ENCODE data around the gene KCNH1.

Gene KCNH1

DNA sequence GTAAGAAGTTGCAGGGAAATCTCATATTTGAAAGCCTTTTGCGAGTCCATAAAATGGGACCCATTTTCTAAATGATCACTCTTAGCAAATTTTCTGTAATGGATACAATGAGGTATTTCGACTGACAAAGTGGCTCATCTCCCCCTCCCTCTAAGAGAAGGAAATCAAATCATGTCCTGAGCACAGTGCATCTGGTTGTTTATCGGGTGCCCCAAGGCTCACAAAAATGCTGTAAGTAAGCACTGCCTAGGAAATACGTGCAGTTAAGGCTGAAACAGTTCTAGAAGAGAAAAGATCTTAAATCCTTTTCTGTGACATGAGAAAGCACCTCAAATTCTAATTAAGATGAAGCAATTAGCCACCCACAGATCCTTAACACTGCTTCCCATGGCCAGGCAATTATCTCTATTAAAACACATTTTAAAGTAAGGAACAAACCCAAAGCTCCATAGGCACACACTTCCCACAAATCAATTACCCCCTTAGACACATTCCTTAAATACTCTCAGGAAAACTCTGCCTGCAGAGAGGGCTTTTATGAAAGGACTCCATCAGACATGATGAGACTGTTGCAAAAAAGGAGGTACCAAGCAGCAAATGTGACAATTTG lies 216.3 kb downstream of the KCNH1 start:
- no peak for DNase-seq

DNA sequence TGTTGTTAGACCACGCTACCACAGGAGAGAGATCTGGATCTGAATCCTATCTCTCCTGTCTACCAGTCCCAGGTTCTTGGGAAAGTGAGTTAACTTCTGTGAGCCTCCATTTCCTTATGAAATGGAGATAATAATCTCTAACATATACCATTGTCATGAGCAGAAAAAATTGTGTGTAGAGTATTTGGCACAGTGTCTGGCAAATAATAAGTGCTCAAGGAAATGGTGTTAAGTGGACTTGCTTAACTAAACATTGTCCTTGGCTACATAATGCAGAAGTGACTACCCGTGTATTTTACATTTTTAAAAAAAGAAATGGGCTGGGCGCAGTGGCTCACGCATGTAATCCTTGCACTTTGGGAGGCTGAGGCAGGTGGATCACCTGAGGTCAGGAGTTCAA lies 217.4 kb downstream of the KCNH1 start:
- no peak for DNase-seq

DNA sequence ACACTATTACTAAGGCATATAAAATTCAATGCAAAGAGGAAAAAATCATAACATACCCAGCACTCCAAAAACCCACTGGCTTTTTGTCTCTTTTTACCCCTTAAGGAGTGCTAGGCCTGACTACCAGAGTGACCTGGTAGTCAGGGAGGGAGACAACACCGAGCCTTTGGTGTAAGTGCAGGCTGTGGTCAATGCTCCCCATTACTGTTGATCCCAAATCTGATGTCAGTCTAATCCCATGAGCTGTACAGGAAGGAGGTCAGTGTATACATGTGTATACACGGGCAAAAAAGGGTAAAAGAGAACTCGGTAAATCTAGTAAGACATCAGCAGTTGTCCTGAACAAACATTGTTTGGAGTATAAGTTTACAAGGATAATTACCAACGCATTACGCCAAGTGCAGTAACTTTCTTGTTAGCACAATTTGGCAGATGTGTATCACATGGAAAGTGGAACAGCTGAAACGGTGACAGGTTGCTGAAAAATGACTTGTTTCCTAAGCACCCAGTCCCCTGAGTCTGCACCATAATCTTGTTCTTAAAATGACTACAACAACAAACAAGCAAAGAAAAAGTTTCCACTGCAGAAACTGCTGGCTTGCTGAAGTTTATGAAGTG lies 217.9 kb downstream of the KCNH1 start:
- DNase-seq, result no peak

DNA sequence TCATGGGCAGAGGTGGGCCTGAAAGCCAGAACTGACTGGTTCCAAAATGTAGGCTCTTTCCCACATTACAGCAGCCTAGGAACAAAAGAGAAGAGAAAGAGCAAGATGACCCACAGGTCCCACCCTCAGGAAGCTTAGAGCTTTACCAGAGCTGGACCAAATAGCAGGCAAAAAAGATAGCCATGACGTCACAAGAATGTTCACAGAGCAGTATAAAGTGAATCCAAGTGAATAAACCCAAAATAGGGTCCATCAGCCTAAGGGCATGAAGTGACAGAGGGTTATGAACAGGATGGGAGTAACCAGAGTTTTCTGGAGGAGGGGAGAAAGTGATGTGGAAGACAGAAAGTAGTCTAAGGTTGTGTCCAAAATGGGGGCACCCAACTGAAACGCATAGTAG lies 221.2 kb downstream of the KCNH1 start:
- no peak for DNase-seq

DNA sequence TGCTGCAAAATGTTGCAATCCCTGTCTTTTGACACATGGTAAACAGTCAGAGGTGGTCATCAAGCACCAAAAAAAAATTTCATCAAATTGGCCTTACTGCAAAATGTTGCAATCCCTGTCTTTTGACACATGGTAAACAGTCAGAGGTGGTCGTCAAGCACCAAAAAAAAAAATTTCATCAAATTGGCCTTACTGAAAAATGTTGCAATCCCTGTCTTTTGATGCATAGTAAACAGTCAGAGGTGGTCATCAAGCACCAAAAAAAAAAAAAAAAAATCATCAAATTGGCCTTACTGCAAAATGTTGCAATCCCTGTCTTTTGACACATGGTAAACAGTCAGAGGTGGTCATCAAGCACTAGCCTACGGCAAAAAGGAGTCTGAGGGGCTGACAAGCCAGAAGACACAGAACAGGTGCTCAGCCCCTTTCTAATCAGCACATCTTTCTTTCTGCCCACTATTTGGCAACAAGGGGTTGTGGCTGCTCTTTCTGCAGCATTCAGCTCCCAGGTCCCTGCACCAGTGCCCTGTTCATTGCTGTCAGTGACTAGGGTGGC lies 223.8 kb downstream of the KCNH1 start:
- DNase-seq, result no peak

DNA sequence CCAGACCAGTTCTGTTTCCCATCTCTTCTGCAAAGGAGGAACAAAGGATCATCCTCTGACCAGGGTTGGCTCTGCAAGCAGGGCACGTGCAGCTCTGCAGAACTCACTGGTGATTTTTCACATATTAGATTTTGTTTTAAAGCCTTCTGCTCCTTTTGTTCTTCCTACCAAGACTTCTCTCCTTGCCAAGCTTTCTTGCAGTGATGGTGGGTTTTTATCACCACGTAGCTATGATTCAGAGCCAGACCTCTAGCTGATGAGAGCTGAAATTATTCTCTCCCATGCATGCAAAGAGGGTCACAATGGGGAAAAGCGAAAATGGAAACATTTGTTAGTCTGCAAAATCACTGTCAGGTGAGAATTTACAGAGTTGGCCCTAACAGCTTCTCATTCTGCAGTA lies 225.2 kb downstream of the KCNH1 start:
- no peak for DNase-seq

DNA sequence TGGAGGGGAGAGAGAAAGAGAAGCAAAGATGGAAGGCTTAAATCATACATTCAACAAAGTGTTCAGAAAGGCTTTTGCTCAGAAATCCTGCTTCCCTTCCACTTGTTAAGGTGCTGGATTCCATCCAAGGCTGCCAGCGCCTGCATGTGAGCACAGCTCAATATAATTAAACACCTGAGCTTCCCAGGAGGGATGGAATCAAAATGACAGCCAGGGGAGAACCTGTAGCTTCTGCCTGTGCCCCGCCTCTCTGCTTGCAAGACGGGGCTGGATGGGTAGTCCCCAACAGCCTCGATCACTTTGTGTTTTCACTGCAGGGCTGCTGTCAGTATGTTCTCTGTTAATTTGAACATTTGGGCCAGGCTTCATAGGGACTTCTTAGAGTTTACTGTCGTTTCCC lies 225.7 kb downstream of the KCNH1 start:
- DNase-seq, result no peak

DNA sequence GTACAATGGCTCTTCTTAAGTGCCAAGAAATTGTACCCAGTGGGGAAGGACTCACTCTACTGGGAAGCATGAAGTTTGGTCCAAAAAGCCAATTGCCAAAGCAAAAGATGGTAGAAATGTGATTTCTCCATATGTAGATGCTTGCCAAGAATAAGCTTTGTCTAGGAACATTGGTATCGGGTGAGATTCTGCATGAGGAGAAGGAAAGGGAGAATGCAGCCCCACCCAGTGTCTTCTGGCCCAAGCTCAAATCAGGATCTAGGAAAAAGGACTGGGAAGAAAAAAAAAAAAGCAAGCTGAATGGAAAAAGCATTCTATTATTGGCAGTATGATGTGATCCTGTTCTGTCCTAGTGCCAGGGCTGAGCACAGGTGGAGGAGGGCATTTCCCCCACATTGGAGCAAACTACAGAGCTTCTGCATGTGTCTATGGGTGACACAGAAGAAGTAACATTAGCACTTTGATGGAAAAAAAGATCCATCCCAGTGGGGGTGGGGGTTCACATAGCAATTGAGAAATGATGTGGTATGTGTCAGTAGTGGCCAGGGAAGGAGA lies 226.6 kb downstream of the KCNH1 start:
- no peak for DNase-seq

DNA sequence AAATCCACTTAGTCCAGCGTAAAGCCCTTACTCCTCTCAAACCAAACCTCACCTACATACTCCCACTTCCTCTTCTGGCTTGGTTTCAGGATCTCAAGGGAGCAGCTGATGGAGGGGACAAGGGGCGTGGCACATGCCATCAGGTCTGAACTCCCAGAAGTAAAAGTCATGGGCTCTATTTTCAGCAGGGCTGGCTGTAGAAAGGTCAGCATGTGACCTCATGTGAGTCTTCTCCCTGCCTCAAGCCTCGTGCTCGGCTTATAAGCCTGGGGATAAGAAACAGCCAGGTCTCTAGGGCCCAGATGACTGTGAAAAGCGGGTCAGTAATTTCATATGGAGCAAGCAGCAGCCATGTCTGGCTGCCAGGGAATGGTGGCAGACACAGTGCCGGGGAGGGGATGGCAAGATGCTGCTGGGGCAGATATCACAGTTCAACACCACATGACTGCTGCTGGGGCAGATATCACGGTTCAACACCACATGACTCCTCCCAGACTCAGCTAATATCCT lies 227.9 kb downstream of the KCNH1 start:
- no peak for DNase-seq

DNA sequence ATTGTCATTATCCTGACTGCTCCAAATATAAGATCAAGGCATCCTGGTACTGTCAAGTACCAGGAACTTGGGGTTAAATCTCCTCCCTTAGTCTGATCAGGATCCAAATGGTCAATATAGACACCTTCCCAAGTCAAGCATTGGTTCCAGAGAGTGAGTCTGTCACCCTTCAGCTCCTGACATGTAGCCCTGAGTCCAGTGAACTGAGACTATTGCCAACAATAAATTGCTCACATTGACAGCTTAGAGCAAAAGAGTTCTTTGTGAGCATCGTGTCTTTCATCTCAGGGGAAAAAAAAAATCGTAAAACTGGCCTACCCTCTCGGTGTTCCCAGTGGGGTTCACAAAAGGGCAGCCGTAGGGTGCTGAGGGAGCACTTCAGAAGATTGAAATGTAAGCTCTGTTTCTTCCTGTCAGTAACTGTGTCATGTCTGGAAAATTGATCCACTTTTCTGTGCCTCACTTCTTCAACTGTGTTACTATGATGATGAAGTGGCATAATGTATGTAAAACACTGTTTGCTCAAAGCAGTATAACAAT lies 228.5 kb downstream of the KCNH1 start:
- no peak for DNase-seq

DNA sequence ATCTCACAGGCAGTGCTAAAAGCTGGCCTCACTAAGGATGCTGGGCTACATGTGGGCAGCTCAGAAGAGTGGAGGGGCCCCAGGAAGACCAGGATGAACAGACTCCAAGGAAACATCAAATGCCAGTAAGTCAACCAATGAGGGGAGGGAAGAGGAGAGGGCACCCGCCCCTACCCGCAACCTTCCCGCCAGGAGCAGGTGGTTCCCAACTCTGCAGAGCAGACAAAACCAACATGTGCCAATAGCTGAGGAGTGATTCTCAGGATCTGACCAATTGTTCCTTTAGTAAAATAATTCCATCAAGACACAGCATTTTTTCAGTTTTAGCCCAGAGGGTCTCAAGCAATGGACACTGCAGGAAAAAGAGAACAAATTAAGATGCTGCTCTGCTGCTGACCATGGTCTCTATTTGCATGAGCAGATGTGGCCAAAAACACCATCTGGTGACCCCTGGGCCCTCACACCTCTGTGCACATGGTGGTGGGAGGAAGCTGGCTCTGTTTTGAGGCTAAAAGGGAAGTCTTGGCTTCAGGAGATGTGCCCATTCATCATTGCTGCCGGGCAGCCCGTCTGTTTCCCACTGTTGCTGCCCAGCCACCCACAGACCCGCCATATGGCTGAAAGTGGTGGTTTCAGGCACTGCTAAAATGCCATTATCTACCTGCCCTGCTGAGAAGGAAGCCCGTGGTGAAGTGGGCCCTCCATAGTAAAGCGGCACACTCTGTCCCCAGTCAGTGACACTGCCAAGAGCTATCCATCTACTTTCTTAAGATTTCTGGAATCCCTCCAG lies 231.8 kb downstream of the KCNH1 start:
- no peak for DNase-seq

DNA sequence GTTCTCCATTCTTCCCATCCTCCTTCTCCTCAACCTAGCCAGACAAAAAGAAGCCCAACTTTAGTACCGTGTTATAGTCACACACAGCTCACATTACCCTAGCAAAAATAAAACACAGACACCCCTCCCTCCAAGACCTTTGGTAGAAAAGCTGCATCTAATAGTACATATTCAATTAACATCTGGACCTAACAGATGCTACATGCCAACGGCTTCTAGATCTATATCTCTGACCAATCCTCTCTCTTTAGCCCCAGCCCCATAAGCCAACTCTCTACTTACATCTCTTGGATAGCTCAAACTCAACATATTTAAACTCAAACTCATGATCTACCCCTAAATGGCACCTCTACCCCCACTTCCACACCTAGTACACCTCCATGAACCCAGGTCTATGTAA lies 233.1 kb downstream of the KCNH1 start:
- DNase-seq, result no peak

DNA sequence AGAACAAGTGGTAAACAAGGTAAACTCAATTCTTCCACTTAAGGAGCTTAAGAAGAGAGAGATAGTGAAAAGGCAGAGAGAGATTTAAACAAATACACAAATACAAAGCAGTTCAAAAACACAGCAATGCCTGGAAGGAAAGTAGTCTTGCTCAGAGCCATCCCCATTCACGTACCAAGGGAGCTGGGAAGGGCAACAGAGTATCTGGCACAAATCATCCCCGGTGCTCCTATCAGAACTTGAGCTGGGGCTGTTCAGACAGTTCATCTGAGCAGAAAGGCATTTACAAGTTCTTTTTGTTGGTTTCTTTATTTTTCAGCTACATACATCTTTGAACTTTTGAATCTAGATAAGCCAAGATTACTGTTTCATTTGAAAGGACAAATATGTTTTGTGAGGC lies 233.9 kb downstream of the KCNH1 start:
- no peak for DNase-seq

DNA sequence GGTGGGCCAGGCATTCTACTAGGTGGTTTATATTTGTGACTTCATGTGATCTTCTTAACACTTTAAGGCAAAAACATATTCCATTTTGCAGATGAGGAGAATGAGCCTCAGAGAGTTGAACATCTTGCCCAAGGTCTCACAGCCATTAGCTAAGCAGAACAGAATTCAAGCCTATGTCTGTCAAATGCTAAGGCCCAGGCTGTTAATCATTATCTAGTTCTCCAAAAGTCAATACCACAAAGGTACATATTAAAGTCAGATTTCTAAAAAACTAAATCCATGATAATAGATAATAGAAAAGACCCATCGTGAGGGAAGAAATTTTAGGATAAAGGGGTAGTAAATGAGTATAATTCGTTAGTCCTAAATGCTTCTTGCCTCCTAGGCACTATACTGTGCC lies 234.3 kb downstream of the KCNH1 start:
- no peak for DNase-seq

DNA sequence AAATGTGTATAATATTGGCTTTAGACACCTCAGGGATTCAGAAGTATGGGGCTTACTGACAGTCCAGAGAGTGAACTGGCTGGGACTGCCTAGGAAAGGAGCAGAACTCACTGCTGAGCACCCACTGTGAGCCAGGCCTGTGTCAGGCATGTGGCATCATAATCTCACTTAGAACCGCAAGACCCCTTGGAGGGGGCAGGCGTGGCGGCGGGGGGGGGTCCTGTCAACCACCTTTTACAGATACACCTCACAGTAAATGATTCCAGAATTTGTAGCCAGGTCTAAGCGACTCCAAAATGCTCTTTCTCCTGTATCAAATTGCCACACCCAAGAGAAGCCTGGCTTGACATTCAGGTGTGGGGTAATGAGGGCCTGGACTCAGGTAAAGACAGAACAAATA lies 235.5 kb downstream of the KCNH1 start:
- no peak for DNase-seq

DNA sequence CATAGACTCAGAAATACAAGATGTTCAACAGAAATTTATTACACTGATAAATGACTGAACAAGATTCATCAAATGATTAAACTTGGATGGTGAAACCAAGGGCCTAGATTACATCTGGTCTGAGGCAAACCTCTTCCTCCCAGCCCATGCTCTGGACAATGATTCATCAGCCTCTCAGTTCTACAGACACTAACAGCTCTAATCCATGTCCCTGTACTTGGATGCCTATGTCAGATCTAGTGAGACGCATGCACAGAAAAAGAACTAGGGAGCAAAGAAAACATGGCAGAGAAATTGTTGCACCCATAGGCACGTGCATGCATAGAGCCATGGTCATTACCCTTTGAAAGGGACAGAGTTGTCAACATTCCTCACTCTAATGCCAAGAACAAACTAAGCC lies 250.1 kb downstream of the KCNH1 start:
- no peak for DNase-seq

DNA sequence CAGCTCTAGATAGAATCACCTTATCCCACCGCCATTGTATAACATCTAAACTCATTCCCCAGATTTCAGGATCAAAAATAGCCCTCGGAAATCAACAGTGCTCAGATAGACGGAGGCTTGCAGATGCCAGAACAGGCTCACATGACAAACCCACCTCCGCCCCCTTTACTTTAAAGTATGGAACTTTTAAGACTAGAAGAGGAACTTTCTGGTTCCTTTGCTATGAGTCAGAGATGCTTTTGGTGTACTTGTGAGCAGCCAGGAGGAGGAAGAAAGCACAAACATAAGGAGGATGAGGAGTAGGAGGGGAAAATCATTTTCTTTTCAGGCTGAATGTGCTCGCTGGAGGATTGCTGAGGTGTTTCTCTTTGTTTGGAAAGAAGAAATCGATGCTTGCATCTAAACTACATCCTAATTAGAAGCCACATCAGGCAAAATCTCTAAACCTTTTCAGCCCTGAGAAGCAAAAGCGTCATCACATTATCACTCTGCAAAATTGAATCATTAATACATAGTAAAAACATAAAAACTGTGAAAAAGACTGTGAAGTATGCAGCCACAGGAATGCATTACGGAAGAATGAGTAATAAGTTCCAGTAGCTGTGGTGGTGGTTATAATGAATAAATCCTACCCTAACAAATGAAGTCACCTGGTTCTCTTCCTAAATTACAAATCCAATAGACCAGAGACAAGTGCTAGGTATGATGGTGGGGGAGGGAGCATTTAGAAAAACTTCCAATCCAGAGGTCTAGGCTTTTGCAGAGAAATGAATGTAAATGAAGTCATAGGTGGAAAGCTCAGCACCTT lies 251.3 kb downstream of the KCNH1 start:
- DNase-seq, result no peak

DNA sequence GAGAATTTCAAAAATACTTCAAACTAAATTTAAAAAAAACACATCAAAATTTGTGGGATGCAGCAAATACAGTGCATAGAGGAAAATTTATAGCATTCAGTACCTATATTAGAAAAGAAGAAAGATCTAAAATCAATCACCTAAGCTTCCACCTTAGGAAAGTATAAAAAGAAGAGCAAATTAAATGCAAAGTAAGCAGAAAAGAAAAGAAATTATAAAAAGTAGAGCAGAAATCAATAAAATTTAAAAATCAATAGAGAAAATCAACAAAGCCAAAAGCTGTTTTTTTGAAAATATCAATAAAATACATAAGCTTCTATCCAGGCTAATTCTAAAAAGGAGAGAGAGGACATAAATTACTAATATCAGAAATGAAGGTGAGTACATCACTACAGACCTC lies 255.4 kb downstream of the KCNH1 start:
- no peak for DNase-seq

DNA sequence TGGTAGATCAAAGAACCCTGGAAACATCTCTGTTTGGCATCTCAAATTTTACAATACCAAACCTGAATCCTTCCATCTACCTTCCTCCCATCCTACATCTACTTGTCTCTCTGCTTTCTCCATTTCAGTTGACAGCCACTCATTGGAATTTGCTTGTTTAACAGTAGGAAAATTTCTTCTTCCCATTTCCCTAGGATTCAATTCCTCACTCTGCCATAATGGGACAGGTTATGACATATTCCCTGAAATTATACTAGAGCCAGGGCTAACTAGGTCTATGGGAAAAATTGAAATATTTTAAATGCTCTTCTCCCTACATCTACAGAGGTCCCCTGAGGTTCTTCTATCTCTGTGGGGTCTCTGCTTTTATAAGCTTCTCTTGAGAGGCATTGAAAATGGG lies 257.7 kb downstream of the KCNH1 start:
- no peak for DNase-seq

DNA sequence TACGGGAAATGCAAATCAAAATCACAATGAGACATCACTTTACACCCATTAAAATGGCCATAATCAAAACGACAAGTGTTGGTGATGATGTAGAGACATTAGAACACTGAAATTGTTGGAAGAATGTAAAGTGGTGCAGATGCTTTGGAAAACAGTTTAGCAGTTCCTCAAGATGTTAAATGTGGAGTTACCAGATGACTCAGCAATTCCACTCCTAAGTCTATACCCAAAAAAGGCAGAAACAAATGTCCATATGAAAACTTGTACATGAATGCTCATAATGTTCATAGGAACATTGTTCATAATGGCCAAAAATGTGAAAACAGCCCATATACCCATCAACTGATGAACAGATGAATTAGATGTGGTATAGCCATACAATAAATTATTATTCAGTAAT lies 267.4 kb downstream of the KCNH1 start:
- no peak for DNase-seq

DNA sequence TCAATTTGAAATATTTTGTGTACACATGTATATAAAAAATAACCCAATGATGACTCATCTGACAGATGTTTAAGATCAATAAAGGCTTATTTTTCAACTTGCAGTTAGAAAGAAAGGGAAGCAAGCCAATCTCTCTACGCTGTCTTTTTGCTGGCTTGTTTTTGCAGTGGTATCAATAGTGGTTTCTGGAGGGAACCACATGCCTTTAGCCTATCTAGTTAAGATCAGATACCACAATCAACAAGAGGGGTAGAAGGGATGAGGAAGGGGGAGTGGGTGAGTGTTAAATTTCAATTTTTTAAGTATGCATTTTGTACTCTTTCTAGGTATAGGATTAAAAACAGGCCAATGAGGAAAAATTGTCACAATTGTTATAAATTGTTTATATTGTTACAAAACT lies 276.2 kb downstream of the KCNH1 start:
- no peak for DNase-seq

DNA sequence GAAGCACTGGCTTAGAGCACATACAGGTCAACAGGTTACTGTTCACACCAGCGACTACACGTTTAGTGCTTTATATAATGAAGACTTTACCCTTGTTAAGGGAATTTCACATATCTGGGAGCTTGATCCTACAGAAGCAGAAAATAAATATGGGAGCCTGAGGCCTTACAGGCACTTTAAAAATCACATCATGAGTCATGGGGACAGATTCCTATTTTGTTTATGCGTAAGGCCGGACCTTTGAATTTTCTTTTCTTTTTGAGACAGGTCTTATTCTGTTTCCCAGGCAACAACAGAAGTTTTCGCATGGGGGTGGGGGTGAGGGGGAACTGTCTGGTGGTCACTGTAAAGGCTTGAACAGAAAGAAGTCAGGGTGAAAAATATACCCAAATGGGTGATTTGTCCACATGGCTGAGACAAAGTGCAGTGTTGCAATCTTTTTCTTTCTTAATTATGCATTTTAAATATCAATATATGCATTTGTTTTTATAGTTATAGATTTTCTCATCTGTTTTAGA lies 276.7 kb downstream of the KCNH1 start:
- no peak for DNase-seq
